Measurements from ENCODE around the gene LRRC7.
"Not testable (repeated sequence)": the region's sequence is repeated elsewhere in the genome, so short reads cannot be mapped to it uniquely, and the experiment has no call there.

Gene LRRC7

GRCh38 chr1:69702085-69702484, 134.4 kb downstream of the LRRC7 start:
- DNase-seq, result no peak

- no peak for DNase-seq
These were observed 138.8 kb downstream of the LRRC7 start for GRCh38 chr1:69706473-69706872.

- no peak for DNase-seq
These were observed 139.4 kb downstream of the LRRC7 start for GRCh38 chr1:69707103-69707502.

- DNase-seq, result no peak
These were observed 142.9 kb downstream of the LRRC7 start for GRCh38 chr1:69710484-69711189.

GRCh38 chr1:69711190-69711930, 143.6 kb downstream of the LRRC7 start:
- no peak for DNase-seq

GRCh38 chr1:69717834-69718233, 150.1 kb downstream of the LRRC7 start:
- not testable (repeated sequence) for DNase-seq

GRCh38 chr1:69728206-69728605, 160.5 kb downstream of the LRRC7 start:
- DNase-seq, result no peak

GRCh38 chr1:69733061-69733460, 165.3 kb downstream of the LRRC7 start:
- no peak for DNase-seq

GRCh38 chr1:69737527-69738185, 169.9 kb downstream of the LRRC7 start:
- no peak for DNase-seq

- no peak for DNase-seq
These were observed 170.9 kb downstream of the LRRC7 start for GRCh38 chr1:69738458-69739250.

GRCh38 chr1:69739251-69739605, 171.5 kb downstream of the LRRC7 start:
- no peak for DNase-seq

- DNase-seq, result no peak
These were observed 175.4 kb downstream of the LRRC7 start for GRCh38 chr1:69743146-69743545.

- DNase-seq, result no peak
These were observed 176.7 kb downstream of the LRRC7 start for GRCh38 chr1:69744381-69744780.

- no peak for DNase-seq
These were observed 179.5 kb downstream of the LRRC7 start for GRCh38 chr1:69747207-69747606.

GRCh38 chr1:69750638-69751037, 182.9 kb downstream of the LRRC7 start:
- no peak for DNase-seq

- DNase-seq, result no peak
These were observed 185.1 kb downstream of the LRRC7 start for GRCh38 chr1:69752831-69753230.

- DNase-seq, result no peak
These were observed 186.8 kb downstream of the LRRC7 start for GRCh38 chr1:69754521-69754920.

GRCh38 chr1:69755647-69756046, 187.9 kb downstream of the LRRC7 start:
- no peak for DNase-seq

- no peak for DNase-seq
These were observed 198.2 kb downstream of the LRRC7 start for GRCh38 chr1:69765951-69766350.

- DNase-seq, result no peak
These were observed 198.9 kb downstream of the LRRC7 start for GRCh38 chr1:69766431-69767180.

- DNase-seq, result no peak
These were observed 208.8 kb downstream of the LRRC7 start for GRCh38 chr1:69776555-69776954.

- no peak for DNase-seq
These were observed 209.7 kb downstream of the LRRC7 start for GRCh38 chr1:69777423-69777822.
